Raji (cell line): ENCODE results near the gene ITGA4.
A peak's percentile ranks its signal among the peaks of the same experiment; 100 is the strongest.

Experiments
- POLR2A ChIP-seq: IDR thresholded peaks from 2 replicates; pipeline ENCODE4 v1.6.1; 2011; ENCODE audit warnings: low read depth, low read length, control low read depth; ENCODE audit not compliant: insufficient read depth

The ITGA4 gene

GRCh38 chr2:181457121-181457740 lies at the start of gene ITGA4:
Gene ITGA4 (plus strand): TSS chr2:181457386. CDS start chr2:181457655, 269 bp downstream.
- TF ChIP-seq POLR2A: no peak; the same call in none of the 2 replicates

DNA sequence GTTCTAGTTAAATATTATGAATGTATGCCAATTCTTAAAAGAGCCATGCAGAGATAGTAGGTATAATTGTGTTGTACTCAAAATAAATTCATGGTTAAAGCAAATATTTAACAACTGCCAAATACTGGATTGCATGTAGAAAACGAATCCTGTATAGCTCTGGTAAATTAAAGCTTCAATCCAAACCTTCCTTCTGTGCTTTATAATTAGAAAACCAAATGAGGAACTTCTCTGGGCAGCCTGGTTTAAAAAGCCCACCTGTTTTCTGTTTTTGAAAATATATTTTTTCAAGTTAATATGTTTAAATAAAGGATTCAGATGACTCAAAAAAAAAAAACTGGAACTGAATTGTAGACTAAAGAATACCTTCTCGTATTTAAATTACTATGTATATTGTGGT lies 48.3 kb upstream of the ITGA4 start:
- no peak for TF ChIP-seq POLR2A

DNA sequence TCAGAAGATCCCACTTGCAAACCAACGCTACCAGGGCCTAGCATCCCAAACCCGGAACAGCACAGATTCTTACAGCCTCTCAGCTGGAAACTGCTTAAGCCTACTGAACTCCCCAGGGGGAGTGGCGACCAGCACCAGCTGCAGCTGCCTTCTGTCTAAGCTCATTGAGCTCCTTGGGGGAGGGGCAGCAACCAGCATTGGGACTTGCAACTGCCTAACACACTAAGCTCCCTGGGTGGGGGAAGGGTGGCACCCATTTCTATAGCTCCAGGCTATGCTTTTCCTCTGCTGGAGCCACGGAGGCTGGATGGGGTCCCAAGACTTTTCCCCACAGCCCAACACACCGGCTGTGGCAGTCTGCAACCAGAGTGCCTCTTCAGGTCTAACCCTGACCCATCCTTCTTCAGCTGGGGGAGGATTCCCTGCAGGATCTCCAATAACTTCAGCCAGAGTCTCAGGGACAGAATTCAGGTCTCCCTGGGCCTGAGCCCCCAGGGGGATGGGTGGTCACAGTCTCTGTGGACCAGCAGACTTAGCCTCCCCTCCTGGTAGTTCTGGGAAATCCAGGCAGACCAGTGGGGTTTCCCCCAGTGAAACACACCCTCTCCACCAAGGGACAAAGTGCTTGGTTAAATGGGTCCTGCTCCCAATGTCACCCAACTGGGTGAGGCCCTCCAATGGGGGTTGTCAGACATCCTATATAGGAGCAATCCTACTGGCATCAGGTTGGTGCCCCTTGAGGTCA lies 45.9 kb upstream of the ITGA4 start:
- peak; percentile 41; the same call in 1 of the 2 replicates for TF ChIP-seq POLR2A

- TF ChIP-seq POLR2A: no peak
These were observed 37.9 kb upstream of the ITGA4 start for GRCh38 chr2:181419129-181419855.

DNA sequence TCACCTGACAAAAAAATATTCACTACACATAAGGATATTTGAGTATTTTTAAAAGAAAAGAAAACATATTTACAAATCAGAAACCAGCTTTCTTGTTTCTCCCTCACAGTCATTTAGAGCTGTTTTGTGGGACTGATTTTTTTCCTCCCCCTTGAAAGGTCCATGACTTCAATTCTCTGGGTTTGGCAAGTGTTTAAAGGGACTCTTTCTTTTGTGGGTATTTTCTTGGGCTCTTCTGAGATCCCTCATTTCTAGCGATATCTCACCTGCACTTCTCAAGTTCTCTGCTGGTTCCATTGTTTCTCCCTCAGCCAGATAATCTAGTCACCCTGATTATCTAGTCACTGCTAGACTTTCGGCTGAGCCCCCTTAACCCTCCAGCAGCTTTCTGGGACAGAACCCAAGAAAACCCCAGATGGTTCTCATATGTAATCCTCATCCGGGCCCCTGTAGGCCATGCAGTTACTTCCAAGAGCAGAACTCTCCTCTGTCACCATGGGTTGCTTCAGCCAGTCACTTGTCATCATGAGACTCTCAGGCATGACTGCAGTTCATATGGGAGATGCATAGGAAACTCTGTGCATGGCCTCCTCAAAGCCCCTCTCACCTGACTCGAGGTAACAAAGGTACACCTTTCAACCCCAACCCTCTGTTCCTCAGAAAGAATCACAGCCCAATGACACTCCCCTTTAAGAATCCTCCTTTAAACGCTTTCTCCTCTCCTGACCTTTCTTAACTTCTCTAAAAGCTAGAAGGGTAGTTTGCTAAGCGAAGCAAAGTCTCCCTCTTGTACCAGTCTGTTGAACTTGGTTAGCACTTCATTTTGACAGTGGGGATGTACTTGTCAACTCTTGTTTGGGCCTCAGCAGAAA lies 36.7 kb upstream of the ITGA4 start:
- TF ChIP-seq POLR2A: no peak

GRCh38 chr2:181421131-181421458 lies 36.1 kb upstream of the ITGA4 start:
- TF ChIP-seq POLR2A: no peak

- no peak for TF ChIP-seq POLR2A
These were observed 35.7 kb upstream of the ITGA4 start for GRCh38 chr2:181421464-181421863.

GRCh38 chr2:181426672-181427071 lies 30.5 kb upstream of the ITGA4 start:
- no peak for TF ChIP-seq POLR2A

- TF ChIP-seq POLR2A: no peak
These were observed 26.6 kb upstream of the ITGA4 start for GRCh38 chr2:181430406-181431118.

DNA sequence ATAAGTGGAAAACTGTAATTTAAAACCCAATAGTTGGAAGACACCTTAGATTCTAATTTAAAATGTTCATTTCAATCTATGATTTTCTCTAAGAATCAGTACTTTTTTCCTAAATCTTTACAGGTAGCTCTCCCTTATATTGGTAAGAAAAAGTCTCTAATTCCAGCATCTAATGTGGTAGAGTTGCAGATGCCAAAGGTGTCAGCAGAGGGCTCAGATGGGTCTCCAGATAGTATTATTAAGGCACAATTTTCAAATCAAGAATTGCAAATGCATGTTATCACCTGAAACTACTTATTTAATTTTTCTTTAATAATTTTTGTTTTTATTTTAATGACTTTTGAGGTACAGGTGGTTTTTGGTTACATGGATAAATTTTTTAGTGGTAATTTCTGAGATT lies 25.5 kb upstream of the ITGA4 start:
- no peak for TF ChIP-seq POLR2A

DNA sequence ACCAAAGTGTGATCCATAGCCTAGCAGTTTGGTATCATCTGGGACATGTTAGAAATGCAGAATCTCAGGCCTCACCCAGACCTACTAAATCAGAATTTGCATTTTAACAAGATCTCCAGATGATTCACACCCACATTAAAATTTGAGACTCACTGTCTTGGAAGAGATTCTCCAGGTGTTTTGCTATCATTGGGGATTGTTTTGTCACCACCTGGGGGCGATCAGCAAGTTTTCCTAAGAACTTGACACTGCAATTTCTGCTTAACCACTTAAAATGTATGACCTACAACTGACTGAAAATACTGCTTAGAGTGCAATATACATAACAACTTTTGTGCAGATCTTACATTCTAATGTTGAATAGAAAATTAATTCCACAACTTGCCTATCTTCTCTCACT lies 18.9 kb upstream of the ITGA4 start:
- TF ChIP-seq POLR2A: no peak

DNA sequence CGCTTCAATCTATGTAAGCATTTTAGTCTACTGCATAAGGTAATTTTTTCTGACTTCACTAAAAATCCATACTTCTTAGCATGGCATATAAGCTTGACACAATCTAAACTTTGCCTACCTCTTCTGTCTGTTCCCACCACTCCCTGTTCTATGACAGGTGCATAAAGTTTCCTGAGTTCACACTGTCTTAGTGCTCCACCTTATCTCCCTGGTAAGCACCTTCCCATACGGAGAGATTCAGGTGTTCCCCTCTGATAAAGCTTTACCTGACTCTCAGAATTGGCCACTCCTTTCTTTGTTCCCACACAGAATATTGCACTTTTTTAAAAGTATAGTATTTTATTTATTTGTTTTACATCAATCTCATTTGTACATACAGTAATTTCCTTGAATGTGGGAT lies 16.8 kb upstream of the ITGA4 start:
- no peak for TF ChIP-seq POLR2A

DNA sequence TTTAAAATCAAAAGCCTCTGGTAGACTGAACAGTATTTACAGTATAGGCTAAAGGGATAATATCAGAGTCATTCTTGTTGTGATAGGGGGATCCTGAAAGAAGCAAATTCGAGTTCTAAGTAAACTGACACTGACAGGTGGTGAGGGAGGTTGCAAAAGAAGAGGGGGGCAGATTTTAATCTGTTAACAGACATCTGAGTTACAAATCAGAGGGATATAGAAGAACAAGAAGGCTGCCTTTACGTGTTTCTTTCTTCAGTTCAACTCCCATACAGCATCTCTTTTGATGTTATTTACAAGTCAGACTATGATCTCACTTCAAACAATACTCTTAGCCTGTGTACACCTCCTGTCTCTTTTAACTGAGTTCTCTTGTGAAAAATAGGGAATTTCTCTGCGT lies 16.3 kb upstream of the ITGA4 start:
- no peak for TF ChIP-seq POLR2A

DNA sequence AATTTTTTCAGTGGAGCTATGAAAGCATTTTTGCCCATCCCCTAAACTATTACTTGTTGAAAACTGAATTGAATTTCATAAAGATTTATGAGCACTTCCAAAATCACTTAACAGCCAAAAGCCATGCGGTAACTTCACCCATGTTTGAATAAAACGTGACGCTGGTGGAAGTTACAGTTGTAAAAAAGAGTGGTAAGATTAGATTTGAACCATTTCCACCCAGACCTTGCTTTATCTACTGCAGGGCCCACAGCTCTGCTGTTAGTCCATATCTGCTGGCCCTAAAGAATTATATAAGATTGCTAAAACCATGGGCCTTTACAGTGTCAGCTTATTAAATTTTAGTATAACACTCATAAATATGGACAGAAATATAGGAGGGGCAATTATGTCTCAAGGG lies 15.5 kb upstream of the ITGA4 start:
- TF ChIP-seq POLR2A: no peak

DNA sequence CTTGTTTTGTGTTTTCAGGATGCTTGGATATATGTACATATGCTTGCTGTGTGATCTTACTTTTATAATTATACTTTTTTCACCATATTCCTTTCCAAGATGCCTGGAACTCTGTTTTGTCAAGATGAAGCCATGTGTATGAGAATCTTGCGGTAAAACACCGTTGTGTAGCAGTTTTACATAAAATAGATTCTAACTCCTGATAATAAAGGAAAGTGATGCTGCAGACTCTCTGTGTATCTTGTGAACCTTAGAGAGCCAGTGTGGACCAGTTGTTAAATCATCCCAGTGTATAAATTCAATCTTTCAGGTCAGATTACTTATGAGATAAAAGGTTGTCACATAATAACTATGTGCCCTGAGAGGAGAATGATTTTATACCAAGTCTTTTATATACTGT lies 12.5 kb upstream of the ITGA4 start:
- no peak for TF ChIP-seq POLR2A
